GM19328 (cell line): ENCODE measurements around the gene OR6Y1.

Source experiments
- ATAC-seq: cut with Tn5 transposase; IDR thresholded peaks from one replicate; pipeline ENCODE4 v1.9.1; 2021; ENCODE audit warnings: mild to moderate bottlenecking, moderate library complexity; ENCODE audit not compliant: unreplicated experiment

Gene OR6Y1

GRCh38 chr1:158507511-158507910 is 46.7 kb downstream of the OR6Y1 start:
- ATAC-seq, result no peak

- no peak for ATAC-seq
These were observed 47.7 kb downstream of the OR6Y1 start for GRCh38 chr1:158506369-158506987.

- ATAC-seq, result no peak
These were observed 57.8 kb downstream of the OR6Y1 start for GRCh38 chr1:158496374-158496773.

GRCh38 chr1:158494796-158495195 is 59.4 kb downstream of the OR6Y1 start:
- ATAC-seq, result no peak
